Prostate gland (tissue), 2 donors: Measurements from ENCODE around the gene VNN1.

Experiments used
- POLR2A ChIP-seq: fragments of 450-650 bp; IDR thresholded peaks from one replicate; pipeline ENCODE4 v1.6.1; 2016; ENCODE audit warnings: antibody characterized with exemption, mild to moderate bottlenecking
- TF ChIP-seq, protein P1 (sequence below), 4 experiments: fragments of 200-600 bp in 2 of 4; fragments of 450-650 bp in 2 of 4; sonication (generic) in 2 of 4; IDR thresholded peaks; 1 replicate in 3 of 4; 2 replicates in 1 of 4; pipeline ENCODE4 v1.5.1; 2016 to 2019; ENCODE audit warnings: antibody characterized with exemption in 4 of 4, mild to moderate bottlenecking in 2 of 4, moderate library complexity in 2 of 4

DNA sequence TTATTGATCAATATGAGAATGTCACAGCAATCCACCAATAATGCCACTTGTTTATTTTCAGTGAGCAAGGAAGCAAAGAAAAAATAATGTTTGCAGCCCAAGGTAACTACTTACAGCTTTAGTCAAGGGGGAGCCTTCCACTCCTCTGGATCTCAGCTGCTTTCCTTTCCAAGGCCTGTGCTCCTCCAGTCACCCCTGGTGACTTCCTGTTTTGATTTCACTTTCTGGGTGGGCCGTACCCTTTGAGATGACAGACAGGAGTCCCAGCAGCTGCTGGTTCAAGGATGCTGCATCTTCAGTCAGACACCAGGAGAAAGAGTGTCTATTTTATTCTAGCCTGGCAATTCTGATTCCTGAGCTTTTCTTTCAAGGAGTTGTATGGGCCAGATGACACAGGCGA, 49.4 kb upstream of the VNN1 start:
- no peak for TF ChIP-seq POLR2A
- TF ChIP-seq, protein P1, sequence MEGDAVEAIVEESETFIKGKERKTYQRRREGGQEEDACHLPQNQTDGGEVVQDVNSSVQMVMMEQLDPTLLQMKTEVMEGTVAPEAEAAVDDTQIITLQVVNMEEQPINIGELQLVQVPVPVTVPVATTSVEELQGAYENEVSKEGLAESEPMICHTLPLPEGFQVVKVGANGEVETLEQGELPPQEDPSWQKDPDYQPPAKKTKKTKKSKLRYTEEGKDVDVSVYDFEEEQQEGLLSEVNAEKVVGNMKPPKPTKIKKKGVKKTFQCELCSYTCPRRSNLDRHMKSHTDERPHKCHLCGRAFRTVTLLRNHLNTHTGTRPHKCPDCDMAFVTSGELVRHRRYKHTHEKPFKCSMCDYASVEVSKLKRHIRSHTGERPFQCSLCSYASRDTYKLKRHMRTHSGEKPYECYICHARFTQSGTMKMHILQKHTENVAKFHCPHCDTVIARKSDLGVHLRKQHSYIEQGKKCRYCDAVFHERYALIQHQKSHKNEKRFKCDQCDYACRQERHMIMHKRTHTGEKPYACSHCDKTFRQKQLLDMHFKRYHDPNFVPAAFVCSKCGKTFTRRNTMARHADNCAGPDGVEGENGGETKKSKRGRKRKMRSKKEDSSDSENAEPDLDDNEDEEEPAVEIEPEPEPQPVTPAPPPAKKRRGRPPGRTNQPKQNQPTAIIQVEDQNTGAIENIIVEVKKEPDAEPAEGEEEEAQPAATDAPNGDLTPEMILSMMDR (IDR thresholded peaks at IDR 0.05): no peak
